HG03442 (cell line): Measurements from ENCODE around the gene CYP4B1.
"Not testable (repeated sequence)": the region's sequence is repeated elsewhere in the genome, so short reads cannot be mapped to it uniquely, and the experiment has no call there.

Source experiments
- ATAC-seq: cut with Tn5 transposase; IDR thresholded peaks from one replicate; pipeline ENCODE4 v1.9.1; 2021; ENCODE audit warnings: mild to moderate bottlenecking, moderate library complexity; ENCODE audit not compliant: unreplicated experiment

CYP4B1 gene

GRCh38 chr1:46798810-46799209, at the start of gene CYP4B1:
TSS of gene CYP4B1 (plus strand) at chr1:46799046. CDS start at chr1:46799082, 36 bp downstream.
- no peak for ATAC-seq

GRCh38 chr1:46749404-46749803, 49.4 kb upstream of the CYP4B1 start:
- ATAC-seq = no peak

DNA sequence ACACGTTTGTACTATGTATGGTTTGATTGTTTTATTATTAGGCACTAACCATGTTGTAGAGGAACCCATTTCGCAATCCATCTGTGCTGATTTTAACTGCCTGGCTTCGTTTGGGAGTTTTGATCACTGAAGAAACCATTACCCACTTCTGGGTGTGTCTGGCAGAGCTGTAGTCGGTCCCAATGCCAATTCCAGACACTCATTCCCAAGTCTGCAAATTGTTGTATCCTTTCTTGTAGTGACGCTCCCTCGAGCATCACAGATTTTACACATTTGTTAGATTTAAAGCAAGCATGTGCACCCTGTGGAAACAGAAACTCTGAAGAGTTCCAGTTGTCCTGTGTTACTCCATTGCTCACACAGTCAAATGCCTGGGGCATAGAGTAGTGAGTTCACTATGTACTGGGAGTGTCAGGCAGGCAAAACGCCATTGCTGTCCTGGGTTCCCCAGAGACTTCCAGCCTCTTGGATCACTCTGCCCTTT, 48.9 kb upstream of the CYP4B1 start:
- ATAC-seq = no peak

GRCh38 chr1:46753985-46754384, 44.9 kb upstream of the CYP4B1 start:
- ATAC-seq = no peak

DNA sequence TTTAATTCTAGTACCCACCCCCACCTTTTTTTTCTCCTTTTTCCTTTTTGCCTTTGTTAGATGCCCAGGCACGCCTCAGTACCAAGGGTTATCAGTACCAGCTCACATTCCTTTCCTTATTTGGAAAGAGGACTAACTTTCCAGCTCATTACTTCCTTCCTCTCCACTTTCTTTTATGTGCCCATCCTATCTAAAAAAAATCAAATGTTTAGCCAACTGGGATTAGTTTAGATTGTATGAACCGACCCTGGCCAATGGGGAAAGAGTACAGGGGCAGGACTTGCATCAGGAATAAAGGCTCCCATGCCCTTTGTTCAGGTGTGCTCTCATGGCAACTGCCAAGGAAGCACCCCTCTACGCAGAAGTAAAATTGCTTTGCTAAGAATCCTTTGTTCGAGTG, 44.1 kb upstream of the CYP4B1 start:
- not testable (repeated sequence) for ATAC-seq

GRCh38 chr1:46755121-46755520, 43.7 kb upstream of the CYP4B1 start:
- ATAC-seq = no peak

- no peak for ATAC-seq
Observed at GRCh38 chr1:46757247-46757955, 41.4 kb upstream of the CYP4B1 start.

DNA sequence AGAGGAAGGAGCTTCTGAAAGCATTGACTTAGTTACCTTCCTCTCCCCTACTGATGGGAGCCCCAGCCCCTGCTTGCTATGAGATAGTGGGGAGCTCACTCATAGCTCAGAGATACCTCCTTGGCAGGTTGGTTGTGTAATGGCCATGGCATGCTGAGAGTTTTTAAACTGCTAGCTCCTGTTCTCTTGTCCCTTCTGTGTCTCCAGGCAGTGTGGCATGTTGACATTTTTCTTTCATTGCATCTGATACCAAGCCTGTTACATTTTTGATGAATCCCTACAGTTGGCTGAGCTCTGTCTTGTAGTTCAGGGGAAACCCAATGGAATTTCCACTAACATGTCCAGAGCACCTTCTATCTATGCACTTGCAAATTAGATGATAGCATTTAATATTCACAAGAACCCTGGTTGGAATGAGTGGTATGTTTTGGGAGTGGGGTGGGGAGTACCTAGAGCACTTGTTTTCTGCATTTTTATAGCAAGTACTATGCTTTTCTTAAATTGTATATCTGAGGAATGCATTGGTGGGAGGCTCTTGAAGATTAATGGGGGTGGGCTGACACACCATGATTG, 40.8 kb upstream of the CYP4B1 start:
- ATAC-seq = no peak

GRCh38 chr1:46760558-46761166, 38.2 kb upstream of the CYP4B1 start:
- no peak for ATAC-seq

GRCh38 chr1:46761740-46762139, 37.1 kb upstream of the CYP4B1 start:
- ATAC-seq = no peak

- ATAC-seq = no peak
Observed at GRCh38 chr1:46764402-46764801, 34.4 kb upstream of the CYP4B1 start.

DNA sequence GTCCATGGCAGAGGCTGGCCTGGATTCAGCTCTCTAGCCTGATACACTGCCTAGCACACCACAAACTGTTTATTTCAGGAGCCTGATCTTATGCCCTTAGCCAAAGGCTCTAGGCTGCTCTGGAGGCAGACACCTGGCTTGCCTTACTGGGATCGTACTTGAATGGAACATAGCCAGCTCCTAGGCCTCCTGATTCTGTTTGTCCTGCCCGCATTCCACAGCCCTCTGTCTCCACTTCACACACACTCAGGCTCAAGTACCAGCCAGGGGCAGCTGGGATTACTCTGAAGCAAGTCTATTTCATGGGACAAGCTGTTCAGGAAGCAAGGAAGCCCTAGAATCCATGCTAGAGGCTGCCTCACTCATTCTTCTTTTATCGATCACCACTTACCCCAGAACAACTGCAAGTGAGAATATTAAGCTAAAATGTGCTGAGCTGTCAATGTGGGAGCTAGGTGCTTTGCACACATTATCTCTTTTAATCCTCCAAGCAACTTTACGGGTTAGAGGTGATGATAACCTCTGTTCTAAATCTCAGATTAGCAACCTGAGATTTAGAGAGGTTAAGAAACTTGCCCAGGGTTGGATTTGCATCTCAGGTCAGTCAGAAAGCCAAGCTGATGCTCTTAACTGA, 31.1 kb upstream of the CYP4B1 start:
- no peak for ATAC-seq

- ATAC-seq = no peak
Observed at GRCh38 chr1:46768445-46768844, 30.4 kb upstream of the CYP4B1 start.

DNA sequence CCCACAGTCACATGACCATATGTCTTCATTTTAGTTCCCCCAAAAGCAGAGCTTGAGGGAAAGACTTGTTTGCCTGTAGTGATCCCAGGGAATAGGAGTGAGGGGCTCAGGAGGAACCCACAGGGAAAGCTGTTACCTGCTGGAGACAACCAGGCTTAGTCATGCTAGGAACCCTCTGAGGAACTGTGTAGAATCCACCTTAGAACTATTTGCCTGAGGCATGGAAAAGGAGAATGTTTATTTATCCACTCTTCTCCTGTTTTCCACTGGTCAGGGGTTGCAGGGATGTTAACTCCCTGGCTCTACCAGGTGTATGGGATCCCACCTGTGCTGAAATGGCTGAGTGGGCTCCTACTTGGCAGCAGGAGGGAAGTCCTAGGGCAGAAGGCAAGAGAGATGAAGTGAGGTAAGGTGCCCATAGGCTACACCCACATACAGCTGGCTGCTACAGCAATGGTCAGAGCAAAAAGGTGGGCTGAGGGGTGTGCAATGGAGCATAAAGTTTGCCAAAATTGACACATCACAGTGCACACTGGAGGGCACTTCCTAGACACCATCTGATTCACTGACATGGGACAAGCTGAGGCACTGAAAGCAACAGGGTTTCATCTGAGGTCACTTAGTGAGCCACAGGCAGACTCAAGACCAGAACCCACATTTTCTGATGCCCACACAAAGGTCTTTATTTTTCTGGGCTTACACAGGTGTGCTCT, 29.7 kb upstream of the CYP4B1 start:
- ATAC-seq = no peak

GRCh38 chr1:46770541-46770940, 28.3 kb upstream of the CYP4B1 start:
- no peak for ATAC-seq

GRCh38 chr1:46772571-46772970, 26.3 kb upstream of the CYP4B1 start:
- no peak for ATAC-seq

DNA sequence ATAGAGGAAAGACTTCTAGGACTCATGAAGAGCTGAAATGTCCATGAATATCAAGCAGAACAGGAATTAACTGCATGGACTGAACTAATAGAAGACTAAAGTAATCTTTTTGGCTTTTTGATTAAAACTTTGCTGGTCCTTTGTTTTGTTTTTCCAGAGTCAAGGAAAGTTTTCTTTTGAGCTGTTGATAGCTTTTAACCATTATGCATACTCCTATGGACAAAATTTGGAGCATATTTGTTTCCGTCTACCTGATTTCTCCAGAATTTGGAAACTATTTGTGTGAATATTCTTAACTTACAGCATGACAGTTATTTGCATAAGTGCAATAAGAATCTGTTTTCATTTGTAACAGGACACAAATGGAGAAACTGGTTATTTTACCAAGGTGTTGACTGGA, 24.5 kb upstream of the CYP4B1 start:
- no peak for ATAC-seq

- ATAC-seq = not testable (repeated sequence)
Observed at GRCh38 chr1:46778456-46778855, 20.4 kb upstream of the CYP4B1 start.

GRCh38 chr1:46784666-46785065, 14.2 kb upstream of the CYP4B1 start:
- no peak for ATAC-seq

- ATAC-seq = not testable (repeated sequence)
Observed at GRCh38 chr1:46788634-46789033, 10.2 kb upstream of the CYP4B1 start.

- no peak for ATAC-seq
Observed at GRCh38 chr1:46790446-46791101, 8.3 kb upstream of the CYP4B1 start.
